Epithelial cell of esophagus (primary cell): ENCODE measurements around the gene EBF4.

Source experiments
- DNase-seq: peaks from one replicate; pipeline ENCODE4 v3.0.0; 2010; ENCODE audit warnings: low read depth
- H3K4me3 ChIP-seq: 2 replicates; pipeline ENCODE4 v1.5.1; 2011; ENCODE audit warnings: mild to moderate bottlenecking, low read length, control low read depth
- TF ChIP-seq, protein P1 (sequence below): IDR thresholded peaks from 2 replicates; pipeline ENCODE4 v1.5.1; 2011; ENCODE audit warnings: low read depth, mild to moderate bottlenecking, low read length, control low read depth, inconsistent platforms; ENCODE audit not compliant: insufficient read depth; ENCODE audit errors: missing control alignments

Gene EBF4

DNA sequence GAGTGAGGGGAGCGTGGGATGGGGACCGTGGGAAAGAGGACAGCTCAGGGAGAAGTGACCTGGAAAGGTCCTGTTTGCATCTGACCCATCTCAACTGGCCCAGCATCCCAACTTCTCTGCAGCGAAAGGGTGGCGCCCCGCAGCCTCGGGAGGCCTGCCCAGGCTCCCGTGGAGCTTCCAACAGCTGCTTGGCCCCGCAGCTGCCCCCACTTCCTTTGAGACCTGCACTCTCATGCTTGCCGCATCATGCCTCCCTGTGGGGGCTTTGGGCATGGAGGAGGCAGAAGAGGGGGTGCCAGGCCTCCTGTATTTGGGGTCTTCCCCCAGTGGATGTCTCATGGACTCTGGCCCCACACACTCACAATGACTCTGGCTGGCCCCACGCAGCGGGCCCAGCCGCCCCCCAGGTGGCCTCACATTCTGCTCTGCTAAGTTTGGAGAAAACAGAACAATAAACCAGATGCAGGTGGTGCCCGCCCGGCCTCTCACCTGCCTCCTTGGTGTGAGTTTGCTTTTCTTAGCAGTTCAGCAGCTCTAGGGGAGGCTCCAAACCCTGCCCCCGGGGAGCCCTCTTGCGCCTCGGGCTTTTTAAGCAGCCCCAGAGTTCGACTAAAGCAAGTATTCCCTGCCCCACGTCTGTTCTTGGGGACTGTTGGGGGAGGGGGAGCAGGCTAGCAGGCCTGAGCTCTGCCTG is 67.2 kb downstream of the EBF4 start:
- H3K4me3 ChIP-seq = no peak overlapping the region
- TF ChIP-seq, protein P1, sequence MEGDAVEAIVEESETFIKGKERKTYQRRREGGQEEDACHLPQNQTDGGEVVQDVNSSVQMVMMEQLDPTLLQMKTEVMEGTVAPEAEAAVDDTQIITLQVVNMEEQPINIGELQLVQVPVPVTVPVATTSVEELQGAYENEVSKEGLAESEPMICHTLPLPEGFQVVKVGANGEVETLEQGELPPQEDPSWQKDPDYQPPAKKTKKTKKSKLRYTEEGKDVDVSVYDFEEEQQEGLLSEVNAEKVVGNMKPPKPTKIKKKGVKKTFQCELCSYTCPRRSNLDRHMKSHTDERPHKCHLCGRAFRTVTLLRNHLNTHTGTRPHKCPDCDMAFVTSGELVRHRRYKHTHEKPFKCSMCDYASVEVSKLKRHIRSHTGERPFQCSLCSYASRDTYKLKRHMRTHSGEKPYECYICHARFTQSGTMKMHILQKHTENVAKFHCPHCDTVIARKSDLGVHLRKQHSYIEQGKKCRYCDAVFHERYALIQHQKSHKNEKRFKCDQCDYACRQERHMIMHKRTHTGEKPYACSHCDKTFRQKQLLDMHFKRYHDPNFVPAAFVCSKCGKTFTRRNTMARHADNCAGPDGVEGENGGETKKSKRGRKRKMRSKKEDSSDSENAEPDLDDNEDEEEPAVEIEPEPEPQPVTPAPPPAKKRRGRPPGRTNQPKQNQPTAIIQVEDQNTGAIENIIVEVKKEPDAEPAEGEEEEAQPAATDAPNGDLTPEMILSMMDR = no peak
- no peak for DNase-seq

DNA sequence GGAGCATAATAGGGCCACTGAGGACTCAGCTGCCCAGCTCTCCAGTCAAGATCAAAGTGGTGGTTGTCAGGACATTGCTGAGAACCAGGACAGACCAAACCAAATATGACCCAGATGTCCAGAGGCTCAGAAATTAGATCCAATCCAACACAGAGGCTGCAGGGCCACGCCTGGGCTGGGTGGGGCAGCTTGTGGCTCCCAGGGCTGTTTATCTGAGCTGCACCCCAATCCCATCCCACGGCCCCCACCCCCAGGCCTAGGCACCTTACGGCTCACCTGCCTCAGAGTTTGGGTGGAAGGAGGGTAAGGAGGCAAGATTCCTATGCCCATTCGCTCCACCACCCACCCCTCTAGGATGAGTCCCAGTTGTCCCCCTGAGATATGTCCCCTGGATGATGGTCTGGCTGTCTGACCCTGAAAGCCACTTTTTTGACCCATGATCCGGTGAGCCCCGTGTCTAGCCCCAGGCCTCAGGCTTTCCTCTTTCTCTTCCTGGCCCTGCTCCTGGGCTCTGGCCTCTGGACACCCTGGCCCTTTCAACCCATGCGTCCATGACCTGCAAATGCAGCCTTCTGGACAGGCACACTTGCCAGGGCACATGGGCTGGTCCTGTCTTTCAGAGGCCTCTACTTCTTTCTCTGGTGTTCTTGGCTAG is 67.8 kb downstream of the EBF4 start:
- H3K4me3 ChIP-seq = no peak overlapping the region
- no peak for DNase-seq
- TF ChIP-seq, protein P1 = no peak

DNA sequence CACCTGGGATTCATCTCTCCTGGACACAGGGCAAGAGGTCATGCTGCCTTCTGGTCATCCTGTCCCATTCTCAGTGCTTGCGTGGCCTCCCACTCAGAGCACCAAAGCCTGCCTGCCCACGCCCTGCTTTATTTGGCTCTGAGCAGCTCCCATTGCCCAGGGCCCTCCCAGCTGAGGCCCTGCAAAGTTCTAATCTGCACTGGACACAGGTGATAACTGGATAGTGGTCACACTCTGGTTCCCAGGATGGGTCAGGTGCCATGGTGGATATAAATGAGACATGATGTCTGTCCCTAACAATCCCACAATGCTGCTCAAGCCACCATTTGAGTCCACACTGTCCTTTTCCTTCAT is 68.3 kb downstream of the EBF4 start:
- no peak for DNase-seq
- no peak overlapping the region for H3K4me3 ChIP-seq
- TF ChIP-seq, protein P1 = no peak

DNA sequence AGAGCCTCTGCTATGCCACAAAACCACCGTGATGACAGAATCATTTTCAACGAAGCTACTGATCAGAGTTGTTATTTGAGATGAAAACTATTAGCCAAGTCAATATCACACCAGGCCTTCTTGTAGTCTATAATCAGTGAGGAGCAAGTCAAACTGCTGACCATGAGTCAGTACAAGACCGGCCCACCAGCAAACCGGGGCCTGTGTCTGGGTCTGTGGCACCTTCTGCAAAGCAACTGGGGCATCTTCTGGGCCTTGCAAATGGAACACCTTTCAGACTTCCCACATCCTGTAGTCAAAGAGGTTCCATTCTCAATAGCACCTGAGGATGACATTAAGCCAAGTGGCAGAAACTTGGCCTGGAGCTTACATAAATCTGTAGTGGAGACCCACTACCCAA is 69.3 kb downstream of the EBF4 start:
- no peak overlapping the region for H3K4me3 ChIP-seq
- TF ChIP-seq, protein P1 = no peak
- DNase-seq = no peak

DNA sequence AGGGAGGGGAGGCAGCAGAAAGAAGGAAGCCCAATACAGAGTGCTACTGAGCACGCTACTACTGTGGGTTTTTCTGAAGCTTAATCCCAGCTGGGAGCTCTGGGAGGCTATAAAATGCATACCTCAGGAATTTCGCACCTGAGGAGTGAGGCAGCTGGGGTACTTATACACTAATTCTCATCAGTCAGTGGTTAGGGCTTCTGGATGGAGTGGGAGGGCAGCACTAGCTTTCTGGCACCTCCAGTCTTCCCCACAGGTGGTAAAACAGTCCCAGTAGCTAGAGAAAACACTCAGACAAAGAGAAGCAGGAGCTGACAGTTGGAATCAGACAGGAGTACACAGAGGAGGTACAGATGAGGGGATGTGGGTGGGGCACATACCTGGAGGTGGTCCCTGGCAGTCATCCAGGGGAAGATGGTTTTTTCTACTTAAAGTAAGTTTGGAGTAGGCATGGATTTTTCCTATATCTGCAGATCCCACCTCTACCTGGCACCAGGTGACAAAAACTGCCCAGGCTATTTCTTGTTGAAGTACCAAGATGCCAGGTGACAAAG is 70.1 kb downstream of the EBF4 start:
- no peak for DNase-seq
- TF ChIP-seq, protein P1 = no peak
- H3K4me3 ChIP-seq = no peak overlapping the region

DNA sequence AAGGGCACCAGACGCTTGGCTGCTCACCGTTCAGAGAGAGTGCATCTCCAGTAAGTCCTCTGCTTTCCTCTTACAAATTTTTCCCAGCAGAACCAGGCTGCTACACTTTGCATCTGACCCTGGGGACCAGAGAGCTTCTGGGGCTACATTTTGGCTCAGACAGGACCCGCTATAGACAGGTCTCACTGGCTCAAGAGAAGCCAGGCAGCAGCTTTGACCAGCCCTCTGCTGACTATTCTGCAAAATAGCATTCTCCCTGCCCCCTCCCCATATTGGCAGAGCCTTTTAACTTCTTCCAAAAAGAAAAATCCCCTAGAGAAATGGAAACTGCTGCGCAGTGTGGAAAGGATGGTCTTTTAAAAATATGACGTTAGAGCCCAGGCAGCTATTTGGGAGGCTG is 70.6 kb downstream of the EBF4 start:
- H3K4me3 ChIP-seq = no peak overlapping the region
- TF ChIP-seq, protein P1 = no peak
- DNase-seq = no peak
